Mesodermal cell (in vitro differentiated cells): ENCODE measurements around the gene METTL25B.

Experiments
- H3K27ac ChIP-seq: 2 replicates; pipeline ENCODE4 v1.7.0; 2013; ENCODE audit warnings: mild to moderate bottlenecking, low read depth, low read length, moderate library complexity; ENCODE audit not compliant: severe bottlenecking
- H3K36me3 ChIP-seq: 2 replicates; pipeline ENCODE4 v1.7.1; 2013; ENCODE audit warnings: mild to moderate bottlenecking, low read length, moderate library complexity; ENCODE audit not compliant: control insufficient read depth, insufficient read depth
- H3K4me1 ChIP-seq: one replicate; pipeline ENCODE4 v1.7.1; 2013; ENCODE audit warnings: mild to moderate bottlenecking, low read length; ENCODE audit not compliant: insufficient read depth, control insufficient read depth, poor library complexity, severe bottlenecking
- H3K4me3 ChIP-seq: 2 replicates; pipeline ENCODE4 v1.7.0; 2013; ENCODE audit warnings: low read length, control low read depth, mild to moderate bottlenecking; ENCODE audit not compliant: insufficient read depth, poor library complexity, severe bottlenecking; ENCODE audit errors: extremely low read depth
- H3K9me3 ChIP-seq: 2 replicates; pipeline ENCODE4 v1.7.1; 2013; ENCODE audit warnings: mild to moderate bottlenecking, low read length, moderate library complexity; ENCODE audit not compliant: control insufficient read depth
- WGBS, 2 experiments: methylation state at CpG; one replicate each; pipeline ENCODE4 v1.1.5; 2013; ENCODE audit warnings: missing lambda C conversion rate in 2 of 2; ENCODE audit not compliant: insufficient coverage in 2 of 2; 5-methylcytosine and 5-hydroxymethylcytosine counted together

METTL25B gene

GRCh38 chr1:156709757-156710489 is 18.3 kb upstream of the METTL25B start:
- Histone ChIP-seq H3K27ac (peak overlapping the region; percentile 92), H3K36me3 (no peaks in the 10 kb centered on the region), H3K4me3 (no peak overlapping the region), H3K4me1 (peaks cover 52% of the 10 kb centered on the region), H3K9me3 (no peaks in the 10 kb centered on the region)
- 55 to 84% methylated on average over 5 to 7 of the region's 11 CpGs for WGBS, 2 experiments

DNA sequence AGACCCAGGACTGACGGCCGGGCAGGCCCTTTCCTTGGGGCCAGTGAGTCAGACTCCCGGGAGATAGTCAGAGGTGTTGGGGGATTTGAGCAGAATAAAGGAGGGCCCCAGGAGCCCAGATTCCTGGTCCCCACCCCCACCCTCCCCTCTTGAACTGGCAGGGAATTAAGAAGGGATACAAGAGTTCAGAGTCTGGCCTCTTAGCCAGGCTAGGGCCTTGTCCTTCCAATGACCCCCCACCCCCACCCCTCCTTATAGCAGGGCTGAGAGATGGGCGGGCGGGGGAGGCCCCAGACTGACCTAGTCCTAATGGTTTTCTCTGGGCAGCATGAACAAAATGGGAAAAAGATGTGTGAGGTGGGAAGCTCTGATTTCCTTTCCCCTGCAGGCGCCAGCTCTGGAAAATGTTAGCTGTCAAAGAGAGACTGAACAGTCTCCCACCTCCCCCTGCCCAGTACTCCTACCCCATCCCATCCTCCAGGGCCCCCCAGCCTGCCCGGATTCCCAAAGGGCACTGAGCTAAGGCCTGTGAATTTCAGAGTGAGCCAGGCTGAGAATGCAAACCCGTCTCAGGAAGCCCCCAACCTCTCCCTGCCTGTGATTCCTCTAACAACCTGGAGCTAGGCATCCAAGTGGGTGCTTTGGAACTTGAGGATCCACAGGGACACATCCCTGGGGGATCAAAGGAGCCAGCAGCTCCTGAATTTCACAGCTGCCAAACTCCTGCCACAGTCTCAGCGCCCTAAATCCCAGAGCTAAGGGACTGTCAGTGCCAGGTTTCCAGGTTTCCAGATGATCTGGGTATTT is 17.1 kb upstream of the METTL25B start:
- WGBS, 2 experiments = 17 to 46% methylated on average over 1 to 3 of the region's 9 CpGs
- Histone ChIP-seq H3K36me3 (no peaks in the 10 kb centered on the region), H3K4me1 (peaks cover 52% of the 10 kb centered on the region), H3K27ac (peak overlapping the region; percentile 92), H3K9me3 (no peaks in the 10 kb centered on the region), H3K4me3 (no peak overlapping the region)

DNA sequence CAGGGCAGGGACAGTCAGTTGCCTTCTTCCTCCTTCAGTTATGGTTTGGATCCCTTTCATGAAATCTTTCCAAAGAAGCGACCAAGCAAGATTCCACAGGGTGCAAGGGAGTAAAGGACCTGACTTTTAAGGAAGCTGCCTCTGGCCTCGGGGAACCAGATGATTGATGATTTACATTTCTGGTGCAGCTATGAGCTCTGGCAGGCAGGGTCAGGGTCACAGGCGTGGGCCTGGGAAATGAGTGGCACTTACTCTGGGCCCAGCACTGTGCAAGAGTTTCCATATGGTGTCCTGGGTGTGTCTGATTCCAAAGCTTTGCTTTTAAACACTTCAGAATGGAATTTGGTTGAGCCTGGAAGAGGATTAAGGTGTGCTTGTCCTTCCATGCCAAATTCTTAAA is 15.6 kb upstream of the METTL25B start:
- no peaks in the 10 kb centered on the region for H3K9me3 ChIP-seq
- H3K4me3 ChIP-seq = no peak overlapping the region
- H3K27ac ChIP-seq = peak overlapping the region; percentile 47
- H3K36me3 ChIP-seq = no peaks in the 10 kb centered on the region
- 68 to 69% methylated on average over 2 to 3 of the region's 3 CpGs for WGBS, 2 experiments
- H3K4me1 ChIP-seq = peaks cover 44% of the 10 kb centered on the region

DNA sequence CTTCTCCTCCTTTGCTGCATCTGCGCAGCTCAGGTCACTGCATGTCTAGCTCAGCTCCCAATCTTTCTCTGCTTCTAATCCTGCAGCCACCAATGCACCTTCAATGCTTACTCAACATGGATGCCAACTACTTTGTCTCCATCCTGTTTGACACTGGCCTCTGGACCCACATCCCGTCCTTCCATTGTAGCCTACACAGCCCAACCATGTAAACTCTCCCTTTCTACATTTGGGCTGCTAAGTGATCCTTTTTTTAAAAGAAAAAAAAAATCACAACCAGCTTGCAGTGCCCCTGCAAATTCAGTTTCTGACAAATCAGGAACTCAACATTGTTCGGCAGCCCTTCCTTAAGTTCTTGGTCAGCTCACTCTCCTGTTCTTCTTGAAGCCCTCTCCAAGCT is 13.4 kb upstream of the METTL25B start:
- 91 to 95% methylated on average over 3 of the region's 3 CpGs for WGBS, 2 experiments
- Histone ChIP-seq H3K36me3 (no peaks in the 10 kb centered on the region), H3K4me1 (peaks cover 22% of the 10 kb centered on the region), H3K27ac (no peak overlapping the region), H3K9me3 (no peaks in the 10 kb centered on the region), H3K4me3 (no peak overlapping the region)

GRCh38 chr1:156717351-156717750 is 10.9 kb upstream of the METTL25B start:
- Histone ChIP-seq H3K9me3 (no peaks in the 10 kb centered on the region), H3K4me1 (peaks cover under 1% of the 10 kb centered on the region), H3K36me3 (peaks cover 18% of the 10 kb centered on the region), H3K4me3 (no peak overlapping the region), H3K27ac (no peak overlapping the region)
- WGBS, 2 experiments = 87 to 100% methylated on average over 3 to 4 of the region's 4 CpGs

GRCh38 chr1:156721131-156721530 is 7.1 kb upstream of the METTL25B start:
- H3K9me3 ChIP-seq = no peaks in the 10 kb centered on the region
- no peak overlapping the region for H3K4me3 ChIP-seq
- H3K4me1 ChIP-seq = peaks cover 9% of the 10 kb centered on the region
- H3K36me3 ChIP-seq = peaks cover 48% of the 10 kb centered on the region
- H3K27ac ChIP-seq = peak overlapping the region; percentile 32
- 79 to 100% methylated on average over 1 to 2 of the region's 2 CpGs for WGBS, 2 experiments

GRCh38 chr1:156721535-156721934 is 6.7 kb upstream of the METTL25B start:
- WGBS, 2 experiments = 91 to 100% methylated on average over 2 to 4 of the region's 4 CpGs
- H3K36me3 ChIP-seq = peaks cover 52% of the 10 kb centered on the region
- H3K9me3 ChIP-seq = no peaks in the 10 kb centered on the region
- H3K4me1 ChIP-seq = peaks cover 13% of the 10 kb centered on the region
- H3K4me3 ChIP-seq = no peak overlapping the region
- H3K27ac ChIP-seq = no peak overlapping the region

GRCh38 chr1:156725683-156726280 is 2.5 kb upstream of the METTL25B start:
- peak overlapping the region; percentile 10 for H3K27ac ChIP-seq
- H3K9me3 ChIP-seq = no peaks in the 10 kb centered on the region
- peak overlapping the region; percentile 9 for H3K4me3 ChIP-seq
- H3K36me3 ChIP-seq = peaks cover 48% of the 10 kb centered on the region
- 20 to 22% methylated on average over 16 to 17 of the region's 18 CpGs for WGBS, 2 experiments
- peaks cover 24% of the 10 kb centered on the region for H3K4me1 ChIP-seq

GRCh38 chr1:156726549-156727226 is 1.6 kb upstream of the METTL25B start:
- H3K27ac ChIP-seq = no peak overlapping the region
- H3K4me3 ChIP-seq = peak overlapping the region; percentile 86
- H3K9me3 ChIP-seq = no peaks in the 10 kb centered on the region
- peaks cover 24% of the 10 kb centered on the region for H3K4me1 ChIP-seq
- WGBS, 2 experiments = 51 to 54% methylated on average over 11 to 12 of the region's 15 CpGs
- H3K36me3 ChIP-seq = peaks cover 39% of the 10 kb centered on the region

- H3K9me3 ChIP-seq = no peaks in the 10 kb centered on the region
- peaks cover 38% of the 10 kb centered on the region for H3K36me3 ChIP-seq
- WGBS, 2 experiments = 63 to 65% methylated on average over 6 to 7 of the region's 7 CpGs
- peak overlapping the region; percentile 86 for H3K4me3 ChIP-seq
- peak overlapping the region; percentile 83 for H3K27ac ChIP-seq
- H3K4me1 ChIP-seq = peaks cover 24% of the 10 kb centered on the region
These were observed 777 bp upstream of the METTL25B start for GRCh38 chr1:156727492-156727891.
